HFF-Myc (cell line): ENCODE results near the gene DMBX1.

Source experiments
- DNase-seq: peaks from one replicate; pipeline ENCODE4 v3.0.0-alpha.2; 2011; ENCODE audit warnings: low read depth; ENCODE audit errors: extremely low read depth
- H3K4me3 ChIP-seq: replicated peaks from 2 replicates; pipeline ENCODE4 v1.5.1; 2011; ENCODE audit warnings: low read depth, mild to moderate bottlenecking, control low read depth, low read length
- TF ChIP-seq, protein P1 (sequence below): IDR thresholded peaks from 2 replicates; pipeline ENCODE4 v1.5.1; 2012; ENCODE audit warnings: mild to moderate bottlenecking, low read depth, low read length, control low read depth; ENCODE audit errors: missing control alignments

DMBX1 gene

DNA sequence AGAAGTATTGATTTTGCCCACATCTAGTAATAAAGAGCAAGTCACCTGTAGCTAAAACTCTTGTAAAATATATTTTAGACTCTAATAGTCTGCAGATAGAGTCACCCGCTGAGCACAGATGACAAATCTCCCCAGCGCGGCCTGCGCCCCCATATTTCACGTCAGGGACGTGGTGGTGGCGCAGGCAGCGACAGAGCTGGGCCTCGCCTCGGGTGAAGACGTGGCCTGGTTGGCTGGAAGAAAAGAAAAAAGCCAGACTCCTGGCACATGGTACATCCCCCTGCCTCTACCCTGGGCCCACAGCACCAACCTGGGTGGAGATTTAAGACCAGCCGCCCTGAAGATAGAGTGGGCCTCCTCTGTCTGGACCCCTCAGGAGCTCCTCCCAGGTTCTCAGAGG lies 6.0 kb upstream of the DMBX1 start:
- H3K4me3 ChIP-seq, result no peak overlapping the region
- TF ChIP-seq, protein P1, sequence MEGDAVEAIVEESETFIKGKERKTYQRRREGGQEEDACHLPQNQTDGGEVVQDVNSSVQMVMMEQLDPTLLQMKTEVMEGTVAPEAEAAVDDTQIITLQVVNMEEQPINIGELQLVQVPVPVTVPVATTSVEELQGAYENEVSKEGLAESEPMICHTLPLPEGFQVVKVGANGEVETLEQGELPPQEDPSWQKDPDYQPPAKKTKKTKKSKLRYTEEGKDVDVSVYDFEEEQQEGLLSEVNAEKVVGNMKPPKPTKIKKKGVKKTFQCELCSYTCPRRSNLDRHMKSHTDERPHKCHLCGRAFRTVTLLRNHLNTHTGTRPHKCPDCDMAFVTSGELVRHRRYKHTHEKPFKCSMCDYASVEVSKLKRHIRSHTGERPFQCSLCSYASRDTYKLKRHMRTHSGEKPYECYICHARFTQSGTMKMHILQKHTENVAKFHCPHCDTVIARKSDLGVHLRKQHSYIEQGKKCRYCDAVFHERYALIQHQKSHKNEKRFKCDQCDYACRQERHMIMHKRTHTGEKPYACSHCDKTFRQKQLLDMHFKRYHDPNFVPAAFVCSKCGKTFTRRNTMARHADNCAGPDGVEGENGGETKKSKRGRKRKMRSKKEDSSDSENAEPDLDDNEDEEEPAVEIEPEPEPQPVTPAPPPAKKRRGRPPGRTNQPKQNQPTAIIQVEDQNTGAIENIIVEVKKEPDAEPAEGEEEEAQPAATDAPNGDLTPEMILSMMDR, result no peak
- no peak for DNase-seq

DNA sequence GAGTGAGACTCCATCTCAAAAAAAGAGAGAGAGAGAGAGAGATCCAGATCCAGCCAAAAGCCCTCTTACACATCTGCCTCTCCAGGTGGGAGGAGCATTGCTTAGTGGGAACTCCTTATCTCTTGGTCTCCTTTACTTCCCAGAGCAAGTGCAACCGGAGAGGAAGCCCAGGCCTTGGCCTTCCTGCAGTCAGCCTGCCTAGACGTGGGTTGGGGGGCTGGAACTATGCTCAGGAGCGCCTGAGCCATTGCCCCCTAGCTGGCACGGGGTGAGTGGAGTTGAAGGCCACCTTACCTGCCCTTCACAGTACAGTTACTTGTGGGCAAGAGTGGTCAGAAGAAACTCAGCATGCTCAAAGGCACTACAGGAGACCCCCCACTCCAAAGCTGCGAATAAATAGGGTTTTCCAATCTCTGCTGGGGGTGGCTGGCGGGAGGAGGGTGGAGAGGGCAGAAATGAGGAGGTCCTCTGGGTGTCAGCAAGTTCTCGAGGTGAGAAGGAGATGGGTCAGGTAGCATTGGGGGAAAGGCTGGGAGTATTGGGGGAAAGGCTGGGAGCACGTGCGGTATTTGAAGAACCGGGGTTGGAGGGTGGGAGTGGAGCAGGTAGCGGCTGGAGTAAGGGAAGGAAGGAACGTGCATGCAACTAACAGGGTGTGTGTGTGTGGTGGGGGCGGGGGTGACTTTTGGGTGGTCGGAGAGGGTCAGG lies 4.7 kb upstream of the DMBX1 start:
- no peak overlapping the region for H3K4me3 ChIP-seq
- TF ChIP-seq, protein P1, result no peak
- DNase-seq, result no peak

DNA sequence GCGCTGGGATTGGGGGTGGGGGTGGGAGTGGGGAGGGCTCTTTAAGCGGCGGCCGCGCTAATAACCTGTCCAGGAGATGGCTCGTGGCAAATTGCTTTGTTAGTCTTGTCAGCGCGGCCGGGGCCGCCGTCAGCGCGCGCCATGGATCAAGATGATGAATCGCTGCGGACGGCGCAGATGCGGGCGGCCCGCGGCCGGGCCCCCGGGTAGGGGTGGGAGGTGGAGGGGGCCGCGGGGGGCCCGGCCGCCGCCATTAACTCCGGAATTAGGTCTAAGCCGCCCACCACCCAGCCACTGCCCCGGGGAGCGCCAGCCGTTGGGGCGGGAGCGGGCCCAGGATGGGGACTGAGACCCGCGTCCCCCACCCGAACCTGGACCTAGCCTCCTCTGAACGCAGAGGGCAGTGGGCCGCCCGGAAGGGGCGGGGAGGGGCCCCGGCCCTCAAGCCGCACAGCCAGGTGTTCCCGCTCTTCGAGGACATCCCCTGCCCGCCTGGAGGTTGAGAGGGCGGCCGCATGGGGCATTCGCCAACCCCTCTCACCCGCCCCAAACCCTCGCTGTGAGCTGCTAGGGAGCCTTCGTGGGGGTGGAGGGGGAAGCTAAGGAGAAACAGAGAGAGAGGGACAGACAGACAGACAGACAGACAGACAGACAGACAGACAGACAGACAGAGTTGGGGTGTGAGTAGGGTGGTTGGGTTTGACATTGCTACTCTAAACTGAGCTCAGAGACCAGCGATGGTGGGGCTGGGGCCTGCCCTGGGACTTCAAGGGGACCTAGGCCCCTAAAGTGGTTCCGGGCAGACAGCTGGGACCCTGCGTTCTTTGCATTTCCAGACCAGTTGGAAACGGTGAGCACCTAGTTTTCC lies 3.8 kb upstream of the DMBX1 start:
- H3K4me3 ChIP-seq, result no peak overlapping the region

DNA sequence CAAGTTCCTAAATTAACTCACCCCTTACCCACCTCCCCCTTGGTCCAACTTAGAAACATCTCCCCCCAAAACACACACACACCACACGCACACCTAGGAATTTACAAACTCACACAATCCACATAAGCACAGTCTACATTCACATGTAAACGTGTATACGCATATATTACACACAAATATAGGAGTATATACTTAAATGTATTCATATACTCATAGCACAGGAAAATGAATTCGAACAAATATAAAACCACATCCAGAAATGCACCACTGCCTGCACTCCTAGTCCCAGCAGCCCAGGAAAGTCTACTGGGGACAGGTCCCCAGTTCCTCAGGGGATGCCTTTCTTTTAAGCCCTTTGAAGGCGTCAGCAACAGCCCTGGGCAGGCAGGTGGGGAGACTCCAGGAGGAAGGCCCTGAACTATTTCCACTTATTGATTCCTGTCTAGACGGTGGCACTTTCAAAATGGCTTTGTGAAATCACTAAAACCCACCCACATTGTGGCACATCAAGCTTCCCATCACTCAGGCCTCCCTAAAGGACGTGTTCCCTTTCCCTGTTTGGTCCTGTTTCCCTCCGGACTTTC lies 3.1 kb upstream of the DMBX1 start:
- no peak for DNase-seq
- no peak overlapping the region for H3K4me3 ChIP-seq
- TF ChIP-seq, protein P1, result no peak

More for the DNA sequence above, 3.8 kb upstream of the DMBX1 start:
- DNase-seq, result no peak
- TF ChIP-seq, protein P1, result no peak

DNA sequence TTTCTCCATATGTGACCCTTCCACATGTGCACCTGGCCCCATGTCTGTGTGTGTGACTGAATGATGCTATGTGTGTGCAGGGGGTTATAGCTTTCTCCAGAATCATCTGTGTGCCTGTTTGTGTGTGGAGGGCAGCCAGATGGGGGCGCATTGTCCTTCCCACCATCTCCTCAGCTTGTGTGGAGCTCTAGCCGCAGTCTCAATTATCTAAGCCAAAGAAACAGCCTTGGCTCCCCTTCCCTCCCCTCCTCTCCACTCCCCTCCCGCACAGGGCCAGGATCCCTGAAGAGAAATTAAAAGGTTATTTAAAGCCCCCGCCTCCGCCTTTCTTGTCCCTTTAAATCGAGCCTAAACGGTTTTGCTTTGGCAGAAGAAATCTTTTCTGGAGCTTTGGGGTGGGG lies 1.8 kb upstream of the DMBX1 start:
- H3K4me3 ChIP-seq, result no peak overlapping the region
- no peak for DNase-seq
- TF ChIP-seq, protein P1, result no peak

DNA sequence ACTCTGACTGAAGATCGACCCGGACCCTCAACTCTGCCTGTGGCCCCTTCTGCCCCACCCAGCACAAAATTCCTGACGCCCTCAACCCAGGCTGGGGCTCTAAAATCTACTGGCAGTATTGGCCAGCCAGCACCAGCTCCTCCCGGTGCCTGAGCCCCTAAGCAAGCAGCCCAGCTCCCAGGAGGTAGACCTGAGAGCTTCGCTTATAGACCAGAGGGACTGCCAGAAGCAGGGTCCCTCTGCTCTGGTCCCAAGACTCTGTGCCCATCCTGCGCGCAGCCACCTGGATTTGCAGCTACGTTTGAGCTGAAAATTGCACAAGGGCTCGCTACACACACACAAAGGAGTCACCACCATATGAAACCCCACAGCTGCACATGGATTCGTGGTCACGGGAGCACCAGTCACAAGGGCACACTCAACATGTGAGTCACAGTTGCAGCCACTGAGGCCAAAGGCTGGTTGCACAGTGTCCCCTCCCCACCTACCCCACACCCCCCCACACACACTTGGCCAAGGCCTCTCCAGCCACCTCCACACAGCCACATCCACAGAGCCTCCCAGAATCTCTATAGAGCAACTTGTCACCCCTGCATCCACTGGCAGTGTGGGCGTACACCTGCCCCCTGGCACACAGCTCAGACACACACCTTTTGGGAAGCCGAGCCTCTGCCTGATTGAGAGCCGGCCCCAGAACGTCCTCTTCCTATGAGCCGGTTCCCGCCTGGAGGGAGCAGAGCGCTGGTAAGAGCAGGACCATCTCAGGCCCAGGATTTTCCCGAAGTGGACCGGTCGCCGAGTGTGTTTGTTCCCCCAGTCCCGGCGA lies 1.1 kb upstream of the DMBX1 start:
- DNase-seq, result no peak
- TF ChIP-seq, protein P1, result no peak
- no peak overlapping the region for H3K4me3 ChIP-seq
